ENCODE data around the gene NMNAT3.

The NMNAT3 gene

GRCh38 chr3:139674571-139675260 lies 3.1 kb downstream of the NMNAT3 start:
- DNase-seq: no peak

DNA sequence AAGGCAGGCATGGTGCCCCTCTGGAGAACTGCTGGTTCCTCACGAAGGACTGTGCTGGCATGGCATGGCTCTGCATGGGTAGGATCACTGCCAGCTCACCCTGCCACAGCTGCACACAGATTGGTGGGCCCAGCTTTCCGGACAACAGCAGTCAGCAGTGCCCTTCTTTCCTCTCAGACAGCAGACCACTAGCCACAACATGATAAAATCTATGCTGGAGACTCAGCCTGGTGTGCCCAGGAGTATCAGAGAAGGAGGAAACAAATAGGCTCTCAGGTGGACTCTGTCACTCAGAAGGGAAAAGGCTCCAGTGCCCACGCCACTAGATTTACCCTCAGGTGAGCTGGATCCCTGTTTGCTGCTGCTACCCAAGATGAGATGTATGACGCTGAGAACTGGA lies 4.9 kb downstream of the NMNAT3 start:
- DNase-seq: no peak

DNA sequence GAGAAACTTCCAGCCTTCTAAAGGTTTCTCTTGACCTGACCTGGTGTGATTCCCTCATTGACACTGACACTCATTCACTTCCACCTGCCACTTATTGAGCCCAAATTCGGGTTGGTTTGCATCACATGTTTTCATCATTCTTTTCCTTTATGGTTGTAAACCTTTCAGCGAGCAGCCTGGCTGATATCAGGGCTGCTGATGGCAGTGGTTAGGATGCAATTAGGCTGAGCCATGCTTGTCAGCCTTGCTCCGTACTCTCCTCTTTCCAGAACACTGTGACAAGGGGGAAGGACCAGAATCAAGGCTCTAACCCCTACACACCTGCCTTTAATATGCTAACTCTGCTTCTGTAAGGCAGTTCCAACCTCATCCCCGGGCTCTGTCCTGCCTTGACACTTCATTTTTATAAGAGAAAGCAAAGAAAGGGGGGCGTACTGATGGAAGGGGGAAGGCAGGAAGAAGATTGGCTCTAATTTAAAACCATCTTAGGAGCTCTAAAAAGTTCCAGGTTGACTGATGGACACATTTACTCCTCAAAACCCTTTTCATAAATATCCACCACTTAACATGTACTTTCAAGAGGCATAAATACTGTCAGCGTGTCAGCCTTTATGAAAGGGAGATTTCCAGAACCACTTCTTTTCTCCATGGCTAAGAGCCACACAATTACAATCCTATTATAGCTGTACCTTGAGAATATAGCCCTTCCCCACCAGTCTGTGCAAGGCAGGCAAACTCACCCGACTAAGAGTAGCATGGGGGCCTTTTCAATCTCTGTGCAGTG lies 5.7 kb downstream of the NMNAT3 start:
- DNase-seq: no peak

DNA sequence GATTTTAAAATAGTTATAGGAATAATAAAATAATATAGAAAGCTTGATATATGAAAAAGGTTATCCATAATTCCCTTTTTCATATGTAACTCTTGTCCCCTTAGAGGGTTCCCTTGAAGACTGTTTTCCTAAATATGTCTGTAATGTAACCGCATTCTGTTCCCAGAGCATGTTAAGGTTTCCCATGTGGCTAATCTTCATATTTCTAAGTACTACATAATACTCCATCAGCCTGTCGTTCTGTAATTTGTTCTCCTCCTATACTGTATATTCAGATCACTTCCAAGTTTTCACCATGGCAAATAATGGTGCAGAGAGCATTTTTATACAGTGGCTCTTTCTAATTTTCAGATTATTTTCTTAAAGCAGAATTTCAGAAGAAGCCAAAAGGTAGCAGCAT lies 6.7 kb downstream of the NMNAT3 start:
- no peak for DNase-seq

DNA sequence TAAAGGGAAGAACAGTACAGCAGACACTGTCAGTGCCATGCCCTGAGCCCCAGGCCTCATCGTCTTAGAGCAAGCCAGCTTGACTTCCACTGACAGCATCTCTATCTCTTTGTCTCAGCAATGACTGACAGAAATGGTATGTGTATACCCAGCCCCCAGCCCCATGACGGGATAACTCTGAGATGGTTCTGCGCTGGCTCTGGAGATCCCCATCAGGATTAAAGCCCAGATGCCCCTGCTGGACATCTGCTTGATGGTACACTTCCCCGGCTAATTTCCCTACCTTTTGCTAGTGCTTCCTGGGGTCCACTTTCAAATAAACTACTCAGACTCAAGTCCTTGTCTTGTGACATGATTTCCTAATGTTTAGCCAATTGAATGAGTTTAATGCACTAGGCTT lies 7.6 kb downstream of the NMNAT3 start:
- DNase-seq: no peak

- no peak for DNase-seq
These were observed 9.4 kb downstream of the NMNAT3 start for GRCh38 chr3:139668332-139668731.

GRCh38 chr3:139664958-139665357 lies 12.8 kb downstream of the NMNAT3 start:
- no peak for DNase-seq

GRCh38 chr3:139660269-139660668 lies 17.5 kb downstream of the NMNAT3 start:
- DNase-seq: no peak

- DNase-seq: no peak
These were observed 18.3 kb downstream of the NMNAT3 start for GRCh38 chr3:139659511-139659910.

- no peak for DNase-seq
These were observed 19.8 kb downstream of the NMNAT3 start for GRCh38 chr3:139657936-139658335.

DNA sequence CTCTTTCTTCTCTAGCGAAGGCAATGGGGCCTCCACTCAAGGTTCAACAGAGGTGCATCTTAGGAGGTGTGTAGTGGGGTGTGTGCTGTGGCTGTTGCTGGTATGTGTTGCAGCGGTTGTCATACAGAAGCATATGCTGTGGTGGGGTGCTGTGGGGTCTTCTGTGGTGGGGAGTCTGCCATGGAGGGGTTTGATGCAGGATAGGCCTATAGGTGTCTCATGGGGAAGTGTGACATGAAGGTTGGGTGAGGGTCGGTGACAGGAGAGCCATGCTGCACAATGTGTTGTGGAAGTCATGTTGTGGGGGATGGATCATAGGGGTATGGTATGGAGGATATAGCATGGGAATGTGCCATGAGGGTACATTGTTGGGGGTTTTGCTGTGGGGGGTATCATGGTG lies 20.3 kb downstream of the NMNAT3 start:
- no peak for DNase-seq

DNA sequence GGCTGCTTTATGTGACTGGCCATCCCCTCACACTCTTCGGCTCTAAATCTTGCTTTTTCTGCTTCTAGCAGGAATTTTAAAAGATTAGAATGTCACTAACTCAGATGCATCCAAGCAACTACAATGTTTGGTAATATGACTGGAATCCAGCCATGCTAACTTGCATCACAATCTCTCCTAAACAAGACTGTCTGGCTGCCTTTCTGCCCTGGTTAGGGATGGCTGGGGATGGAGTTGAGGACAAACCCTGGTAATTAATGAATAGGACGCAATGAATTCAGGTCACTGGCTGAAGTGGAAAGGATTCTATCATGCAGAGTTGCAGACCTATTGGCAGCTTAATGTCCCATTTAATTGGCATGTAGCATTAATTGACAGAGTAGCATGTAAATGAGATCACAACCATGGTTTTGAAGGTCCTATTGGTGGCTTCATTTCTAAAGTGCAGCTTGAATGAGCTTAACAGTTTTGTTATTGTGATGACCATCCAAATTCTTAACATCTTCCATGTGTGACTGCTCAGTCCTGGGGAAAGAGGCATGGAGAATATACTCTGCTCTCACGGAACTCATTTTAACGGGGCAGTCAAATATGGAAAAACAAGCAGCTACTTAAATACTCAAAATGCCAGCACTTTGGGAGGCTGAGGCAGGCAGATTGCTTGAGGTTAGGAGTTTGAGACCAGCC lies 21.7 kb downstream of the NMNAT3 start:
- DNase-seq: no peak

- DNase-seq: no peak
These were observed 23.0 kb downstream of the NMNAT3 start for GRCh38 chr3:139654637-139655365.

GRCh38 chr3:139653582-139653981 lies 24.2 kb downstream of the NMNAT3 start:
- no peak for DNase-seq

DNA sequence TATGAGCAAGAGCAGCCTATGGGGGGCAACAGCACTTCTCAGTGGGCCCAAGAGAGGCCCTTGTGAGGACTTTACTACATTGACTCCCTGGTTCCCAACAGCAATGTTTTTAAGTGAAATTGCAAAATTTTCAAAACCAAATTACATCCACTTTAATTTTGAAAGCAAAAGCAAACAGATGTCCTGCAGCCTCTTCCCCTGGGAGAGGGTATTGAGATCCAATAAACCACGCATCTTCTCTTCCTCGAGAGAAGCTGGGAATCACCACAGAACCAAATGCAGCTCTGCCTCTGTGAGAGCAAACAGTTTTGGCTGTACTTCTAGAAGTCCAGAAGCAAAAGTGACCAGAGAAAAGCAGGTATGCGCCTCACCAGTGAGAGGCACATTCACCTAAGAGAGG lies 25.2 kb downstream of the NMNAT3 start:
- DNase-seq: no peak

GRCh38 chr3:139647866-139648435 lies 29.8 kb downstream of the NMNAT3 start:
- no peak for DNase-seq

DNA sequence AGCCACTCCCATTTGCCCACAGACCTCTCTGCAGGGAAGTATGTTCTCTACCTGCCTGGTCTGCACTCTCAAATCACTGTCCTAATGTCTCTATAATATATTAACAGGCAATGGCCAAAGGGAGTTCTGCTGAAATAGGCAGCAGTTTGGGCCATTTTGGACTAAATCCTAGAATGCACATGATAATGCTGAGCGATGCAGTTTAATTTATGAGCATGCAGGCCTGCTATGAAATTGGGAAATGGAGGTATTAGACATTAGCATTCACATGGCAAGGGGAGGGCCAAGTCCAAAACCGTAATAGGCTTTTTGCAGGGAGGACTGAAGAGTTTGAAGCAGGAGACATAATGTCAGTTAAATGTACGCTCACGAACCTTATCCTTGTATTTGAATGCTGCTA lies 31.3 kb downstream of the NMNAT3 start:
- DNase-seq: no peak

GRCh38 chr3:139642996-139643395 lies 34.8 kb downstream of the NMNAT3 start:
- no peak for DNase-seq

- no peak for DNase-seq
These were observed 37.3 kb downstream of the NMNAT3 start for GRCh38 chr3:139640456-139640855.

GRCh38 chr3:139639662-139640061 lies 38.1 kb downstream of the NMNAT3 start:
- DNase-seq: no peak

GRCh38 chr3:139638518-139638917 lies 39.3 kb downstream of the NMNAT3 start:
- DNase-seq: no peak

DNA sequence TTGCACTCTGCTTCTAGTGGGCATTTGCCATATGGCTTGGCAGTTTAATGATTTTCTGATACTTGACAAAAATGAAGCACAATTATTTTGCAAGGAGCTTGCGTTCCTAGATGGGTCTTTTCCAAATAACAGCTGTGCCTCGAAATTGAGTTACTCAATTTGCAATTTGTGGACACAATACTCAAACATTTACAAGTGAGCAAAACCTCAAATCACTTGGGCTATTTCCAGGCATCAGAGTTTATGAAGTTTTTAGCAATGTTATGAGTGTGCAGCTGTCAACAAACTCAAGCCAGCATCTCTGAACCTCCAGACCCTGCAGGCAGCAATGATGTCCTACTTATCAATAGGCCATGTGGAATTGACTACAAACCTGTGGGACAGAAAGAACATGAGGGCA lies 41.3 kb downstream of the NMNAT3 start:
- DNase-seq: no peak

DNA sequence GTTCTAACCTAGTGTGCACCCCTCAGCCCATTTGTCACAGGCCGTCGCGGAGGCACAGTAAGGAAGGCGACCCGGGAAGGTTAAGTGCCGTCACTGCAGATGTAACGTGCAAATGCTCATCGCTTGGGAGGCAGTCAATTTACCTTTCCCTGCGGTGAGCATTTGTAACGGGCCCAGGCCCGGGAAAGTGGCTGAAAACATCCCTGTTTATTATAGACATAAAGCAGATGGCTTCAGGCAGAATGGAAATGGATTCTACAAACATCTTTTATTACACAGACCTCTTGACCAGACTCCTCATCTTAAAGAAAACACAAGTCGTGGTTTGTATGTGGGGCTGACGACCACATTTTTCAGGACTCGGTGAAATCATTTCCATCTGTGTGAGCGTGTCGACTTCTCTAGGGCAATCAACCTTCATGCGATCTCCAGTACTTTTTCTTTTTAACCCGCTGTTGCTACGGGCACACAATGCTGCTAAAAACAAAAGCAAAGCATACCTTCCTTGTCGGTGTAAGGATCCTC lies 43.6 kb downstream of the NMNAT3 start:
- no peak for DNase-seq
